WTC11 (cell line): ENCODE results near the gene NKPD1. TPM values are rescaled to one million over a fixed set of nuclear protein-coding genes. Genes with fewer than 3 reads are reported as not detected.

ENCODE experiments used
- ATAC-seq: fragments of 200-7000 bp; cut with Tn5 transposase; 2 replicates; pipeline ENCODE4 v1.10.0; 2021; ENCODE audit warnings: mild to moderate bottlenecking, moderate library complexity
- CTCF ChIA-PET: fragments of 300-600 bp; sonication (Branson Sonifier 250); formaldehyde crosslinking; loops from one replicate; lab custom pipeline; 2021; ENCODE audit warnings: antibody characterized with exemption; lab: Charles Lee
- POLR2A ChIA-PET: fragments of 350-600 bp; sonication (Branson Sonifier 250); formaldehyde crosslinking; loops from one replicate; lab custom pipeline; 2021; ENCODE audit warnings: antibody characterized with exemption; lab: Charles Lee
- DNase-seq: peaks from one replicate; pipeline ENCODE4 v3.0.0; 2021; ENCODE audit warnings: low spot score
- H3K27ac Mint-ChIP-seq: 2 replicates; pipeline ENCODE4 v1.8.0; 2021; ENCODE audit warnings: mixed read lengths
- H3K27me3 Mint-ChIP-seq: 2 replicates; pipeline ENCODE4 v1.8.0; 2021; ENCODE audit warnings: low read depth, mild to moderate bottlenecking, moderate library complexity, mixed read lengths
- H3K36me3 Mint-ChIP-seq: 2 replicates; pipeline ENCODE4 v1.8.0; 2021; ENCODE audit warnings: mixed read lengths
- H3K4me1 Mint-ChIP-seq: 2 replicates; pipeline ENCODE4 v1.8.0; 2022; ENCODE audit warnings: mixed read lengths
- H3K4me3 Mint-ChIP-seq: 2 replicates; pipeline ENCODE4 v1.8.0; 2021; ENCODE audit warnings: mild to moderate bottlenecking, moderate library complexity, mixed read lengths
- H3K9me3 Mint-ChIP-seq: 2 replicates; pipeline ENCODE4 v1.8.0; 2021; ENCODE audit warnings: mixed read lengths
- ELF4 ChIP-seq: sonication (generic); formaldehyde crosslinking; IDR thresholded peaks from 2 replicates; pipeline ENCODE4 v1.8.1; 2022; ENCODE audit warnings: low read depth, mild to moderate bottlenecking, moderate library complexity, missing genetic modification reagents
- ESRRA ChIP-seq: sonication (generic); formaldehyde crosslinking; IDR thresholded peaks from 2 replicates; pipeline ENCODE4 v1.8.1; 2022; ENCODE audit warnings: mild to moderate bottlenecking, missing genetic modification reagents, borderline replicate concordance
- FOXP1 ChIP-seq: sonication (generic); formaldehyde crosslinking; IDR thresholded peaks from 2 replicates; pipeline ENCODE4 v1.8.0; 2022; ENCODE audit warnings: missing genetic modification reagents, mild to moderate bottlenecking, moderate library complexity, borderline replicate concordance
- KAT7 ChIP-seq: sonication (generic); formaldehyde crosslinking; IDR thresholded peaks from 2 replicates; pipeline ENCODE4 v1.8.1; 2023; ENCODE audit warnings: missing genetic modification reagents, mild to moderate bottlenecking, borderline replicate concordance
- OVOL2 ChIP-seq: fragments of 250-450 bp; sonication (Bioruptor Pico); IDR thresholded peaks from 2 replicates; pipeline ENCODE4 v1.9.0; 2021; ENCODE audit warnings: mild to moderate bottlenecking, borderline replicate concordance
- RELA ChIP-seq: sonication (generic); formaldehyde crosslinking; IDR thresholded peaks from 2 replicates; pipeline ENCODE4 v1.8.1; 2022; ENCODE audit warnings: missing genetic modification reagents, mild to moderate bottlenecking, borderline replicate concordance
- RORB ChIP-seq: fragments of 250-450 bp; sonication (Bioruptor Pico); IDR thresholded peaks from 2 replicates; pipeline ENCODE4 v1.9.0; 2021; ENCODE audit warnings: mild to moderate bottlenecking
- TCF7 ChIP-seq: sonication (generic); formaldehyde crosslinking; IDR thresholded peaks from 2 replicates; pipeline ENCODE4 v1.8.0; 2022; ENCODE audit warnings: mild to moderate bottlenecking, low read depth, missing genetic modification reagents, moderate library complexity
- ZNF121 ChIP-seq: sonication (generic); formaldehyde crosslinking; IDR thresholded peaks from 2 replicates; pipeline ENCODE4 v1.8.0; 2023; ENCODE audit warnings: missing genetic modification reagents
- ZNF138 ChIP-seq: sonication (generic); formaldehyde crosslinking; conservative IDR thresholded peaks from 2 replicates; pipeline ENCODE4 v1.8.1; 2022; ENCODE audit warnings: mild to moderate bottlenecking, moderate library complexity, missing genetic modification reagents
- ZNF219 ChIP-seq: sonication (generic); formaldehyde crosslinking; IDR thresholded peaks from 2 replicates; pipeline ENCODE4 v1.8.0; 2023; ENCODE audit warnings: missing genetic modification reagents, mild to moderate bottlenecking, borderline replicate concordance
- ZNF423 ChIP-seq: fragments of 250-450 bp; sonication (Bioruptor Pico); IDR thresholded peaks from 2 replicates; pipeline ENCODE4 v2.1.2; 2022; ENCODE audit warnings: mild to moderate bottlenecking, moderate library complexity
- total RNA-seq: library from RNA; stranded (reverse); gene quantifications from 3 replicates; pipeline ENCODE4 v1.2.3, GENCODE V29; 2021
- TF ChIP-seq, protein P1 (sequence below): sonication (generic); formaldehyde crosslinking; IDR thresholded peaks from 2 replicates; pipeline ENCODE4 v1.8.1; 2022; ENCODE audit warnings: mild to moderate bottlenecking, moderate library complexity, missing genetic modification reagents
- TF ChIP-seq, protein P2 (sequence below): fragments of 250-450 bp; sonication (Bioruptor Pico); conservative IDR thresholded peaks from 2 replicates; pipeline ENCODE4 v1.9.0; 2021; ENCODE audit warnings: mild to moderate bottlenecking
- TF ChIP-seq, protein P3 (sequence below): sonication (generic); formaldehyde crosslinking; IDR thresholded peaks from 2 replicates; pipeline ENCODE4 v1.8.0; 2022; ENCODE audit warnings: missing genetic modification reagents
- TF ChIP-seq, protein P4 (sequence below): sonication (generic); formaldehyde crosslinking; IDR thresholded peaks from 2 replicates; pipeline ENCODE4 v1.8.0; 2023; ENCODE audit warnings: mild to moderate bottlenecking, missing genetic modification reagents
- TF ChIP-seq, protein P5 (sequence below): fragments of 200-600 bp; IDR thresholded peaks from 2 replicates; pipeline ENCODE4 v1.8.0; 2022; ENCODE audit warnings: antibody characterized with exemption

NKPD1 gene
- total RNA-seq, 1 experiment from 2014 or later, result 0.57 TPM

DNA sequence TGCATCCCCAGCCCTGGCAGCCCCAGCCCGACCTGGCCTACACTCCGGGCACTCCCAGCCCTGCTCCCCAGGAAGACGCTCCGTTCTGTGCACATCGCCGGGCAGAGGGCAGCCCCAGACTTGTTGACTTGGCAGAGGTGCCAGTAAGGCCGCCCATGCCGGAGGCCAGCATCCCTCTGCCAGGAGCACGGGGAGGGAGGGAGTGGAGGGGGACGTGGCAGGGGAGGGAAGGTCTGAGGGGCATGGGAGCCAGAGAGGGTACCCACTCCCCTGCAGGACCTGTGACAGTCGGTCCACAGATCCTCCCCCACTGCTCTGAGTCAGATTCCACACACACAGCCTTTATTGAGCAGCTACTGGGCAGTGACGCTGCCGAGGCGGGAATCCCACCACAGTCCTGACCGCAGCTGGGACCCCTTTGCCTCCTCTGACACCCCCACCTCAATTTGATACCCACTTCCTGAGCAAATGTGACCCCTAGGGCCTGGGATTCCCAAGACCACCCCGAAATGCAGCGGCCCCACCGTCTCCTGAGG, 1.9 kb upstream of the NKPD1 start:
- no peak for ATAC-seq
- no peak for DNase-seq
- ChIA-PET CTCF (interaction anchor here (0.6 to 5.9 kb wide), 27 partner anchors 8 to 176 kb away, joined by 3 to 73 read pairs (median 4); partner anchors contain the start of genes BLOC1S3, MARK4 and TRAPPC6A), POLR2A (interaction anchor here (0.5 to 1.3 kb wide), 3 partner anchors 16 to 264 kb away, joined by 3 to 5 read pairs (median 3); partner anchors contain the start of gene BLOC1S3)
- H3K27ac Mint-ChIP-seq, result no peak overlapping the region
- TF ChIP-seq TCF7 (no peak), FOXP1 (CRISPR knock-in tag) (no peak), ESRRA (CRISPR knock-in tag) (no peak), ZNF138 (CRISPR knock-in tag) (no peak)
- TF ChIP-seq, protein P1, sequence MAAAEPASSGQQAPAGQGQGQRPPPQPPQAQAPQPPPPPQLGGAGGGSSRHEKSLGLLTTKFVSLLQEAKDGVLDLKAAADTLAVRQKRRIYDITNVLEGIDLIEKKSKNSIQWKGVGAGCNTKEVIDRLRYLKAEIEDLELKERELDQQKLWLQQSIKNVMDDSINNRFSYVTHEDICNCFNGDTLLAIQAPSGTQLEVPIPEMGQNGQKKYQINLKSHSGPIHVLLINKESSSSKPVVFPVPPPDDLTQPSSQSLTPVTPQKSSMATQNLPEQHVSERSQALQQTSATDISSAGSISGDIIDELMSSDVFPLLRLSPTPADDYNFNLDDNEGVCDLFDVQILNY, result no peak
- TF ChIP-seq, protein P2, sequence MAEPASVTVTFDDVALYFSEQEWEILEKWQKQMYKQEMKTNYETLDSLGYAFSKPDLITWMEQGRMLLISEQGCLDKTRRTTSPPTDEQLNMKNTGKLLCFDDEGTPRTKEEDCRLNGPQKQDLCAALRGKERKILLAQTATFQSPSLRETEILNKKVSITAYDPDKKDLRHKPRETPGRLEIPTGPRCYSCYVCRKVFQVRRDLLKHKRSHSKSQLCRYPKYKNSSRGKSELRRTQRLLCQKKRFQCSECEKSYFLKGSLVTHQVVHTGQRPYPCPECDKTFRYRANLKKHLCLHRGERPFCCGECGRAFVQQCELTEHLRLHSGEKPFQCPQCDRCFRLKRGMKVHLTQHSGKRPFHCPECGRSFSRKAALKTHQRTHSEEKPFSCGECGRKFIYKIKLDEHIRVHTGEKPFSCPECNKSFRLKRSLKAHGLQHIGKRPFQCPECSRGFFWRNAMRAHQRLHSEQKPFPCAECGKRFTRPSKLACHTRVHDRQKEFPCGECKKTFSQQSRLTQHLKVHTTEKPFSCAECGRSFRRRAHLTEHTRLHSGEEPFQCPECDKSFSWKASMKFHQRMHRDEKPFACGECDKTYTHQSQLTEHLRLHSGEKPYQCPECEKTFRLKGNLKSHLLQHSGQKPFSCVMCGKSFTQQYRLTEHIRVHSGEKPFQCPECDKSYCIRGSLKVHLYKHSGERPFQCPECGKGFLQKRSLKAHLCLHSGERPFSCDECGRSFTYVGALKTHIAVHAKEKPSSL (CRISPR knock-in tag), result no peak
- TF ChIP-seq, protein P3, sequence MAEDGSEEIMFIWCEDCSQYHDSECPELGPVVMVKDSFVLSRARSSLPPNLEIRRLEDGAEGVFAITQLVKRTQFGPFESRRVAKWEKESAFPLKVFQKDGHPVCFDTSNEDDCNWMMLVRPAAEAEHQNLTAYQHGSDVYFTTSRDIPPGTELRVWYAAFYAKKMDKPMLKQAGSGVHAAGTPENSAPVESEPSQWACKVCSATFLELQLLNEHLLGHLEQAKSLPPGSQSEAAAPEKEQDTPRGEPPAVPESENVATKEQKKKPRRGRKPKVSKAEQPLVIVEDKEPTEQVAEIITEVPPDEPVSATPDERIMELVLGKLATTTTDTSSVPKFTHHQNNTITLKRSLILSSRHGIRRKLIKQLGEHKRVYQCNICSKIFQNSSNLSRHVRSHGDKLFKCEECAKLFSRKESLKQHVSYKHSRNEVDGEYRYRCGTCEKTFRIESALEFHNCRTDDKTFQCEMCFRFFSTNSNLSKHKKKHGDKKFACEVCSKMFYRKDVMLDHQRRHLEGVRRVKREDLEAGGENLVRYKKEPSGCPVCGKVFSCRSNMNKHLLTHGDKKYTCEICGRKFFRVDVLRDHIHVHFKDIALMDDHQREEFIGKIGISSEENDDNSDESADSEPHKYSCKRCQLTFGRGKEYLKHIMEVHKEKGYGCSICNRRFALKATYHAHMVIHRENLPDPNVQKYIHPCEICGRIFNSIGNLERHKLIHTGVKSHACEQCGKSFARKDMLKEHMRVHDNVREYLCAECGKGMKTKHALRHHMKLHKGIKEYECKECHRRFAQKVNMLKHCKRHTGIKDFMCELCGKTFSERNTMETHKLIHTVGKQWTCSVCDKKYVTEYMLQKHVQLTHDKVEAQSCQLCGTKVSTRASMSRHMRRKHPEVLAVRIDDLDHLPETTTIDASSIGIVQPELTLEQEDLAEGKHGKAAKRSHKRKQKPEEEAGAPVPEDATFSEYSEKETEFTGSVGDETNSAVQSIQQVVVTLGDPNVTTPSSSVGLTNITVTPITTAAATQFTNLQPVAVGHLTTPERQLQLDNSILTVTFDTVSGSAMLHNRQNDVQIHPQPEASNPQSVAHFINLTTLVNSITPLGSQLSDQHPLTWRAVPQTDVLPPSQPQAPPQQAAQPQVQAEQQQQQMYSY (CRISPR knock-in tag), result no peak
- H3K36me3 Mint-ChIP-seq, result no peaks in the 10 kb centered on the region
- H3K4me3 Mint-ChIP-seq, result no peak overlapping the region
- H3K27me3 Mint-ChIP-seq, result peaks cover 10% of the 10 kb centered on the region
- H3K4me1 Mint-ChIP-seq, result peaks cover 12% of the 10 kb centered on the region
- no peaks in the 10 kb centered on the region for H3K9me3 Mint-ChIP-seq

DNA sequence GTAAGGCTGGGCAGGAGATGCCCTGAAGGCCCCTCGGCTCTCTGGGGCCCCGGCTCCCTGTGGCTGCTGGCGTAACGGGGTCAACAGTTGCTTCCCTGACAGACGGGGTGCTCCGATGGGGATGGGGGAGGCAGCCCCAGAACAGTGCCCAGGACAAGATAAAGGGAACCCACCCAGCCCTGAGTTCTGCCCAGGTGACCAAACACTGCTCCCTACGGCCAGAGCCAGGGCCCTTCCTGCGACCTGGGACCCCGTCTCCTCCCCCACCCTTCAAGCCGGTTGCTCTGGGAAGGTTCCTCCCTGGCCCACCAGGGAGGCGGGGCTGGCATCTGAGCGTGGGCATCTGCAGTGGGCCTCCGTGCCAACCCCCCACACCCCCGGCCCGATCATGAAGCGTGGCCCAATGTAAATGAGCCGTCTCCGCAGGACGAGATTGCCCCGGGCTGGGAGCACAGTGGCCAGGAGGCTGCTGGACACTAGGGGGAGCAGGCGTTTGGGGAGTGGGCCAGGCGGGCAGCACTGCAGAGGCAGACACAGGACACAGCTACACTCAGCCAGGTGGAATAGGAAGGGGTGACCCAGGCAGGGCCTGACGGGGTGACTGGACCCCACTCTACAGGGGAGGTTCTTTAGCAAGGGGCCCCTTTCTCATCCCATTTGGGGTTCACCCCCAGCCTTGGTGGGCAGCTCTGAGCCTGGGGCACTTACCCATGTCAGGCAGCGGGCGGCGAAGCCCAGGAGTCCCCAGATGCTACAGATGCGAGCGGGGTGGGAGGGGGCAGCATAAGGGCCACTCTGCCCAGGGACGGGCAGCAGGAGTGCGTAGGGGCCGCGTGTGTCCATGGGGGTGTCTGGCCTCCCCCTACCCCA, 1.2 kb upstream of the NKPD1 start:
- CTCF ChIA-PET, result interaction anchor here (0.6 to 2.8 kb wide), 26 partner anchors 8 to 177 kb away, joined by 3 to 21 read pairs (median 4); partner anchors contain the start of genes BLOC1S3, MARK4 and TRAPPC6A
- peak; percentile 79 for DNase-seq
- H3K9me3 Mint-ChIP-seq, result no peaks in the 10 kb centered on the region
- peaks cover 13% of the 10 kb centered on the region for H3K4me1 Mint-ChIP-seq
- POLR2A ChIA-PET, result interaction anchor here (0.5 to 1.3 kb wide), 3 partner anchors 17 to 263 kb away, joined by 3 to 5 read pairs (median 3); partner anchors contain the start of gene BLOC1S3
- ATAC-seq, result peak; percentile 54
- H3K4me3 Mint-ChIP-seq, result no peak overlapping the region
- H3K27me3 Mint-ChIP-seq, result peaks cover 14% of the 10 kb centered on the region
- H3K36me3 Mint-ChIP-seq, result no peaks in the 10 kb centered on the region
- 0 out of 2 replicates have a peak, but pooled peaks have one; percentile 18 for TF ChIP-seq KAT7 (CRISPR knock-in tag)
- TF ChIP-seq, protein P4, sequence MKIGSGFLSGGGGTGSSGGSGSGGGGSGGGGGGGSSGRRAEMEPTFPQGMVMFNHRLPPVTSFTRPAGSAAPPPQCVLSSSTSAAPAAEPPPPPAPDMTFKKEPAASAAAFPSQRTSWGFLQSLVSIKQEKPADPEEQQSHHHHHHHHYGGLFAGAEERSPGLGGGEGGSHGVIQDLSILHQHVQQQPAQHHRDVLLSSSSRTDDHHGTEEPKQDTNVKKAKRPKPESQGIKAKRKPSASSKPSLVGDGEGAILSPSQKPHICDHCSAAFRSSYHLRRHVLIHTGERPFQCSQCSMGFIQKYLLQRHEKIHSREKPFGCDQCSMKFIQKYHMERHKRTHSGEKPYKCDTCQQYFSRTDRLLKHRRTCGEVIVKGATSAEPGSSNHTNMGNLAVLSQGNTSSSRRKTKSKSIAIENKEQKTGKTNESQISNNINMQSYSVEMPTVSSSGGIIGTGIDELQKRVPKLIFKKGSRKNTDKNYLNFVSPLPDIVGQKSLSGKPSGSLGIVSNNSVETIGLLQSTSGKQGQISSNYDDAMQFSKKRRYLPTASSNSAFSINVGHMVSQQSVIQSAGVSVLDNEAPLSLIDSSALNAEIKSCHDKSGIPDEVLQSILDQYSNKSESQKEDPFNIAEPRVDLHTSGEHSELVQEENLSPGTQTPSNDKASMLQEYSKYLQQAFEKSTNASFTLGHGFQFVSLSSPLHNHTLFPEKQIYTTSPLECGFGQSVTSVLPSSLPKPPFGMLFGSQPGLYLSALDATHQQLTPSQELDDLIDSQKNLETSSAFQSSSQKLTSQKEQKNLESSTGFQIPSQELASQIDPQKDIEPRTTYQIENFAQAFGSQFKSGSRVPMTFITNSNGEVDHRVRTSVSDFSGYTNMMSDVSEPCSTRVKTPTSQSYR (CRISPR knock-in tag), result no peak
- no peak for TF ChIP-seq OVOL2 (CRISPR knock-in tag)
- TF ChIP-seq ZNF423 (CRISPR knock-in tag), result no peak
- TF ChIP-seq ZNF121 (CRISPR knock-in tag), result peak; percentile 37; the same call in 1 of the 2 replicates
- no peak for TF ChIP-seq RORB (CRISPR knock-in tag)
- TF ChIP-seq ELF4 (CRISPR knock-in tag), result no peak
- TF ChIP-seq ZNF219 (CRISPR knock-in tag), result no peak
- TF ChIP-seq RELA (CRISPR knock-in tag), result 0 out of 2 replicates have a peak, but pooled peaks have one; percentile 52
- TF ChIP-seq, protein P5, sequence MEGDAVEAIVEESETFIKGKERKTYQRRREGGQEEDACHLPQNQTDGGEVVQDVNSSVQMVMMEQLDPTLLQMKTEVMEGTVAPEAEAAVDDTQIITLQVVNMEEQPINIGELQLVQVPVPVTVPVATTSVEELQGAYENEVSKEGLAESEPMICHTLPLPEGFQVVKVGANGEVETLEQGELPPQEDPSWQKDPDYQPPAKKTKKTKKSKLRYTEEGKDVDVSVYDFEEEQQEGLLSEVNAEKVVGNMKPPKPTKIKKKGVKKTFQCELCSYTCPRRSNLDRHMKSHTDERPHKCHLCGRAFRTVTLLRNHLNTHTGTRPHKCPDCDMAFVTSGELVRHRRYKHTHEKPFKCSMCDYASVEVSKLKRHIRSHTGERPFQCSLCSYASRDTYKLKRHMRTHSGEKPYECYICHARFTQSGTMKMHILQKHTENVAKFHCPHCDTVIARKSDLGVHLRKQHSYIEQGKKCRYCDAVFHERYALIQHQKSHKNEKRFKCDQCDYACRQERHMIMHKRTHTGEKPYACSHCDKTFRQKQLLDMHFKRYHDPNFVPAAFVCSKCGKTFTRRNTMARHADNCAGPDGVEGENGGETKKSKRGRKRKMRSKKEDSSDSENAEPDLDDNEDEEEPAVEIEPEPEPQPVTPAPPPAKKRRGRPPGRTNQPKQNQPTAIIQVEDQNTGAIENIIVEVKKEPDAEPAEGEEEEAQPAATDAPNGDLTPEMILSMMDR, result peak; percentile 18; the same call in 1 of the 2 replicates
- H3K27ac Mint-ChIP-seq, result no peak overlapping the region
